Measurements from ENCODE around the gene PRRT3.
"Not testable (repeated sequence)": the region's sequence is repeated elsewhere in the genome, so short reads cannot be mapped to it uniquely, and the experiment has no call there.

PRRT3 gene

GRCh38 chr3:9903238-9903624, 49.0 kb downstream of the PRRT3 start:
- peak overlapping the region; percentile 67 for H3K27ac Mint-ChIP-seq
- peaks cover 36% of the 10 kb centered on the region for H3K4me1 Mint-ChIP-seq
- no peaks in the 10 kb centered on the region for H3K9me3 Mint-ChIP-seq
- DNase-seq (peak; percentile 36), ATAC-seq (no peak)
- no peaks in the 10 kb centered on the region for H3K36me3 Mint-ChIP-seq (ENCODE audit: low read depth)
- H3K4me3 Mint-ChIP-seq, result peak overlapping the region; percentile 65
- no peaks in the 10 kb centered on the region for H3K27me3 Mint-ChIP-seq

DNA sequence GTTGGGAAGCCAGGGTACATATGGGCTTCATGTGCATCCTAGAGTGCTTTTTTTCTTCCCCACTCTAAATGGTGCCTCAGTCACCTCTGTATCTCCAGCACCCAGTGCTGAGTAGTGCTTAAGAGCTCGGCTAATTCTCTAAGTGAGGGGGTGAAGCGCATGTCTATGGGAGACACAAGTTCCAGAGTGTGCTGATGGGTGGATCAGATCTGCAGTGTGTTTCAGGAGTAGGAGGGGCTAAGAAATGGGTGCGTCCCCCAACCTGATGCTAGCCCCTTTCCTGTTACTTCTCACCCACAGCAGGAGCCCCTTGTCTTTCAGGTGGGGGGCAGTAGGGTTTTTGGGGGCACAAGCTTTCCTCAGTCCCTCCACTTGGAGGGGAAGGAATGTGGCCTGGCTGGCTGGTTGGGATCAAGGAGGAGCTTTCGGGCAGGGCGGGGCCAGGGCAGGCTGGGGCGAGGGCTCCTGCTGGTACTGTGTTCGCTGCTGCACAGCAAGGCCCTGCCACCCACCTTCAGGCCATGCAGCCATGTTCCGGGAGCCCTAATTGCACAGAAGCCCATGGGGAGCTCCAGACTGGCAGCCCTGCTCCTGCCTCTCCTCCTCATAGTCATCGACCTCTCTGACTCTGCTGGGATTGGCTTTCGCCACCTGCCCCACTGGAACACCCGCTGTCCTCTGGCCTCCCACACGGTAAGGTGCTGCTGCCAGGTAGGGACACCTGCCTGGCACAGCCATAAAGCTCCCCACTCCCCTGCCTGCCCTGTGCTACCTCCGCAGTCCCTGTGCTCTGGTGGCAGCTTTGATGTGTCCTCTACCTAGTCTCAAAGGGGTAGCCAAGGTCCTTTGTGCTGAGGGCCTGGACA, 49.6 kb downstream of the PRRT3 start, which contains the start of gene IL17RE:
IL17RE (plus strand) TSS at position 477 of the 866 bp plus-strand sequence; CDS start at position 562, 85 bp downstream.
- Mint-ChIP-seq H3K27ac (peak within 1 kb of the TSS; percentile 78), H3K4me1 (peaks cover 40% of the 10 kb centered on the region), H3K9me3 (no peaks in the 10 kb centered on the region), H3K36me3 (ENCODE audit: low read depth) (no peaks in the 10 kb centered on the region), H3K4me3 (peak within 1 kb of the TSS; percentile 65), H3K27me3 (no peaks in the 10 kb centered on the region)
- peak; percentile 73 for ATAC-seq
- DNase-seq, result peak; percentile 22

GRCh38 chr3:9901967-9902366, 50.2 kb downstream of the PRRT3 start:
- H3K4me1 Mint-ChIP-seq, result peaks cover 44% of the 10 kb centered on the region
- H3K27ac Mint-ChIP-seq, result peak overlapping the region; percentile 78
- no peaks in the 10 kb centered on the region for H3K36me3 Mint-ChIP-seq (ENCODE audit: low read depth)
- H3K4me3 Mint-ChIP-seq, result peak overlapping the region; percentile 65
- peak; percentile 48 for DNase-seq
- peak; percentile 73 for ATAC-seq
- no peaks in the 10 kb centered on the region for H3K27me3 Mint-ChIP-seq
- no peaks in the 10 kb centered on the region for H3K9me3 Mint-ChIP-seq

- not testable (repeated sequence) for ATAC-seq; H3K27me3 Mint-ChIP-seq; H3K4me3 Mint-ChIP-seq; H3K9me3 Mint-ChIP-seq; DNase-seq; H3K36me3 Mint-ChIP-seq (ENCODE audit: low read depth)
- Mint-ChIP-seq H3K4me1 (peaks cover 53% of the 10 kb centered on the region), H3K27ac (peak overlapping the region; percentile 41)
These were observed 51.2 kb downstream of the PRRT3 start for GRCh38 chr3:9900965-9901415.

DNA sequence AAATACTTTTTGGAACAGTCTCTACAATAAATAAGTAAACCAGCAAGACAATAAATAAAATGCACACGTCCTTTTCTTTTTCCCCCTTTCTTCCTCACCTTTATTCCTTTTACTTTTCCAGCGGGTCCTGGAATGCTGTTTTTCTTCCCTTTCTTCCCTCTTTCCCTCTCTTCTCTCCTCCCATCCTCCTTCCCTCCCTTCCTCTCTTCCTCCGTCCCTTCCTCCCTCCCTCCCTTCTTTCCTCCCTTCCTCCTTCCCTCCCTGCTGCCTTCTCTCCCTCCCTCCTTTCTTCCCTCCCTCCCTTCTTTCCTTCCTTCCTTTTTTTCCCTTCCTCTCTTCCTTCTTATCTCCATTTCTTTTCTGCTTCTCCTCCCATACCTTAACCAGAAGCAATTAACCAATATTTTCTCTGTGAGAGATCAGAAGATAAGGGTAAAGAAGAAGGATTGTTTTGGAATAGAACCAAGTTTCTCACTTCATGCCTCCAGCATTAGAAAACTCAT, 52.9 kb downstream of the PRRT3 start:
- no peak for ATAC-seq
- H3K36me3 Mint-ChIP-seq (ENCODE audit: low read depth), result peaks cover 9% of the 10 kb centered on the region
- peaks cover 67% of the 10 kb centered on the region for H3K4me1 Mint-ChIP-seq
- H3K4me3 Mint-ChIP-seq, result no peak overlapping the region
- peaks cover 4% of the 10 kb centered on the region for H3K9me3 Mint-ChIP-seq
- H3K27me3 Mint-ChIP-seq, result no peaks in the 10 kb centered on the region
- no peak overlapping the region for H3K27ac Mint-ChIP-seq
- DNase-seq, result no peak

GRCh38 chr3:9898467-9899241, 53.6 kb downstream of the PRRT3 start:
- Mint-ChIP-seq H3K27me3 (no peaks in the 10 kb centered on the region), H3K4me1 (peaks cover 71% of the 10 kb centered on the region), H3K4me3 (no peak overlapping the region), H3K36me3 (ENCODE audit: low read depth) (peaks cover 16% of the 10 kb centered on the region), H3K27ac (no peak overlapping the region), H3K9me3 (peaks cover 4% of the 10 kb centered on the region)
- ATAC-seq (no peak), DNase-seq (no peak)

- peaks cover 69% of the 10 kb centered on the region for H3K4me1 Mint-ChIP-seq
- H3K27me3 Mint-ChIP-seq, result no peaks in the 10 kb centered on the region
- H3K27ac Mint-ChIP-seq, result peak overlapping the region; percentile 14
- H3K4me3 Mint-ChIP-seq, result no peak overlapping the region
- H3K9me3 Mint-ChIP-seq, result peaks cover 4% of the 10 kb centered on the region
- H3K36me3 Mint-ChIP-seq (ENCODE audit: low read depth), result peaks cover 25% of the 10 kb centered on the region
- no peak for DNase-seq
- ATAC-seq, result no peak
These were observed 54.5 kb downstream of the PRRT3 start for GRCh38 chr3:9897408-9898372.

DNA sequence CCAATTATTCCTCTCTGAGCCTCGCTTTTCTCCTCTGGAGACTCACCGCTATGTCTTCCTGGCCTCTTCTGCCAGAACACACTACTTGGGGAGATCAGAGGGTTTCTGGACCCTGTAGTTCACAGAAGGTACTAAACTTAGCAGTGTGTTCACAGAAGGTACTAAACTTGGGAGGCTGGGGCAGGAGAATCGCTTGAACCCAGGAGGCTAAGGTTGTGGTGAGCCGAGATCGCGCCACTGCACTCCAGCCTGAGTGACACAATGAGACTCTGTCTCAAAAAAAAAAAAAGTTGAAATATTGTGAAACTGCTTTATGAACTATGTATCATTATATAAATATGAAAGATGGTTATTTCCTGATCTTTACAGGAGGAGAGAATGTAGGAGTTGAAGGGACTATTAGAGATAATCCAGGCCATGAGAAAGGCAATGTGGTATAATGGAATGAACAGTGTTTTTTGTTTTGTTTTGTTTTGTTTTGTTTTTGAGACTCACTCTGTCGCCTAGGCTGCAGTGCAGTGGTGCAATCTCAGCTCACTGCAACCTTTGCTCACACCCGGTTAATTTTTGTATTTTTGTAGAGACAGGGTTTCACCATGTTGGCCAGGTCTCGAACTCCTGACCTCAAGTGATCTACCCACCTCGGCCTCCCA, 55.3 kb downstream of the PRRT3 start:
- Mint-ChIP-seq H3K36me3 (ENCODE audit: low read depth) (peaks cover 32% of the 10 kb centered on the region), H3K4me1 (peaks cover 68% of the 10 kb centered on the region)
- not testable (repeated sequence) for H3K27ac Mint-ChIP-seq, ATAC-seq, H3K27me3 Mint-ChIP-seq, DNase-seq, H3K4me3 Mint-ChIP-seq, H3K9me3 Mint-ChIP-seq

GRCh38 chr3:9895715-9896114, 56.5 kb downstream of the PRRT3 start:
- DNase-seq, ATAC-seq, H3K9me3 Mint-ChIP-seq, H3K4me3 Mint-ChIP-seq, H3K27me3 Mint-ChIP-seq, H3K27ac Mint-ChIP-seq: not testable (repeated sequence)
- H3K36me3 Mint-ChIP-seq (ENCODE audit: low read depth), result peaks cover 38% of the 10 kb centered on the region
- peaks cover 65% of the 10 kb centered on the region for H3K4me1 Mint-ChIP-seq

All from activated naive CD8-positive, alpha-beta T cell treated with anti-CD3 and anti-CD28 coated beads, Interleukin-2, amount 50 U/mL, for 24 hours (primary cell).